Glutamatergic neuron (in vitro differentiated cells): ENCODE results near the gene SETD2. TPM values are rescaled to one million over a fixed set of nuclear protein-coding genes. Genes with fewer than 3 reads are reported as not detected.

ENCODE experiments used
- DNase-seq: peaks from one replicate; pipeline ENCODE4 v3.0.0; 2022
- H3K27ac Mint-ChIP-seq: one replicate; pipeline ENCODE4 v1.8.0; 2020; ENCODE audit warnings: mild to moderate bottlenecking, mixed read lengths, inconsistent platforms; ENCODE audit not compliant: unreplicated experiment
- H3K27me3 Mint-ChIP-seq: one replicate; pipeline ENCODE4 v1.8.0; 2020; ENCODE audit warnings: mild to moderate bottlenecking, moderate library complexity, mixed read lengths, inconsistent platforms; ENCODE audit not compliant: unreplicated experiment
- H3K36me3 Mint-ChIP-seq: one replicate; pipeline ENCODE4 v1.8.0; 2020; ENCODE audit warnings: mild to moderate bottlenecking, mixed read lengths, inconsistent platforms; ENCODE audit not compliant: unreplicated experiment
- H3K4me1 Mint-ChIP-seq: one replicate; pipeline ENCODE4 v1.8.0; 2020; ENCODE audit warnings: mild to moderate bottlenecking, low read depth, mixed read lengths, inconsistent platforms; ENCODE audit not compliant: unreplicated experiment
- H3K4me3 Mint-ChIP-seq: one replicate; pipeline ENCODE4 v1.8.0; 2020; ENCODE audit warnings: mild to moderate bottlenecking, mixed read lengths, inconsistent platforms; ENCODE audit not compliant: unreplicated experiment
- H3K9me3 Mint-ChIP-seq: one replicate; pipeline ENCODE4 v1.8.0; 2020; ENCODE audit warnings: mild to moderate bottlenecking, moderate library complexity, mixed read lengths, inconsistent platforms; ENCODE audit not compliant: unreplicated experiment
- total RNA-seq: library from RNA; stranded (reverse); fragmentation: NEBNext Ultra II Directional; extraction: Animal tissue kit (Norgen Biotek cat#: 25700); gene quantifications from one replicate; pipeline ENCODE4 v1.2.1, GENCODE V29; 2021; ENCODE audit not compliant: unreplicated experiment
- TF ChIP-seq, protein P1 (sequence below): fragments of 200-600 bp; sonication (generic); IDR thresholded peaks from one replicate; pipeline ENCODE4 v1.5.0; 2021; ENCODE audit not compliant: partially characterized antibody, unreplicated experiment

Gene SETD2
- total RNA-seq, 1 donor from 2014 or later, result 59.1 TPM

DNA sequence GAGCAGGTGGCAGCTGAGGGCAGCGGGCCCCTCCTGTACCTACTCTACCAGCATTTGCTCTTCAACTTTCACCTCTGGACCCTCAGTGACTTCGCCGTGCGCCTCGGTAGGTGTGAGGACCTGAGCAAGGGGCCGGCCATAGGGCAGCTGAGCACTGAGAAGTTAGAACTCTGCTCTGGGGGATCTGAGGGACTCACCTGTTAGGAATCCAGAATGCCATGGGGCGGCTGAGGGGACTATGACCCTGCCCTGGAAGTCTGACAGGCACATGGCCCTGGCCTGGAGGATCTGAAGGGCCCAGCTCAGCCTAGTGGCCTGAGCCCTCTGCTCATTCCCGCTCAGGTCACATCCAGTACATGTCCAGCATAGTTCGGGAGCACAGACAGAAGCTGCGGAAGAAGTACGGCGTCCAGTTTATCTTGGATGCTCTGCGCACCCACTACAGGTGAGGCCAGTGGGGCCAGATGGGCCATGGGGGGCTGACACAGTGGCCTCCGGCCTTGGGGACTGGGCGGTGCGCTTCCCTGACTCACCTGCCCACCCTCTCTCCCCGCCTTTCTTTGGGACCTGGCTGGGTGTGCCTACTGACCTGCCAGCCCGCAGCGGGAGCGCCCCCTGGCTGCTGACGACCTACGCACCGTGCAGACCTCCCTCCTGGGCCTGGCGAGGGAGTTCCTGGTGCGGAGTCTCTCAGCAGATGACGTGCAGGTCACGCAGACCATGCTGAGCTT, 165.6 kb downstream of the SETD2 start:
- H3K4me3 Mint-ChIP-seq, result no peak overlapping the region

GRCh38 chr3:46997453-46998091, 166.3 kb downstream of the SETD2 start:
- Mint-ChIP-seq H3K9me3 (peaks cover 2% of the 10 kb centered on the region), H3K27ac (no peak overlapping the region), H3K4me3 (no peak overlapping the region), H3K4me1 (peaks cover 6% of the 10 kb centered on the region), H3K36me3 (no peaks in the 10 kb centered on the region), H3K27me3 (peaks cover 4% of the 10 kb centered on the region)
- TF ChIP-seq, protein P1, sequence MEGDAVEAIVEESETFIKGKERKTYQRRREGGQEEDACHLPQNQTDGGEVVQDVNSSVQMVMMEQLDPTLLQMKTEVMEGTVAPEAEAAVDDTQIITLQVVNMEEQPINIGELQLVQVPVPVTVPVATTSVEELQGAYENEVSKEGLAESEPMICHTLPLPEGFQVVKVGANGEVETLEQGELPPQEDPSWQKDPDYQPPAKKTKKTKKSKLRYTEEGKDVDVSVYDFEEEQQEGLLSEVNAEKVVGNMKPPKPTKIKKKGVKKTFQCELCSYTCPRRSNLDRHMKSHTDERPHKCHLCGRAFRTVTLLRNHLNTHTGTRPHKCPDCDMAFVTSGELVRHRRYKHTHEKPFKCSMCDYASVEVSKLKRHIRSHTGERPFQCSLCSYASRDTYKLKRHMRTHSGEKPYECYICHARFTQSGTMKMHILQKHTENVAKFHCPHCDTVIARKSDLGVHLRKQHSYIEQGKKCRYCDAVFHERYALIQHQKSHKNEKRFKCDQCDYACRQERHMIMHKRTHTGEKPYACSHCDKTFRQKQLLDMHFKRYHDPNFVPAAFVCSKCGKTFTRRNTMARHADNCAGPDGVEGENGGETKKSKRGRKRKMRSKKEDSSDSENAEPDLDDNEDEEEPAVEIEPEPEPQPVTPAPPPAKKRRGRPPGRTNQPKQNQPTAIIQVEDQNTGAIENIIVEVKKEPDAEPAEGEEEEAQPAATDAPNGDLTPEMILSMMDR, result no peak
- peak; percentile 10 for DNase-seq

More for the DNA sequence above, 165.6 kb downstream of the SETD2 start:
- Mint-ChIP-seq H3K4me1 (peaks cover 6% of the 10 kb centered on the region), H3K27ac (no peak overlapping the region), H3K27me3 (peaks cover 4% of the 10 kb centered on the region), H3K9me3 (peaks cover 2% of the 10 kb centered on the region), H3K36me3 (no peaks in the 10 kb centered on the region)
- DNase-seq, result peak; percentile 82
- TF ChIP-seq, protein P1, result peak; percentile 70

DNA sequence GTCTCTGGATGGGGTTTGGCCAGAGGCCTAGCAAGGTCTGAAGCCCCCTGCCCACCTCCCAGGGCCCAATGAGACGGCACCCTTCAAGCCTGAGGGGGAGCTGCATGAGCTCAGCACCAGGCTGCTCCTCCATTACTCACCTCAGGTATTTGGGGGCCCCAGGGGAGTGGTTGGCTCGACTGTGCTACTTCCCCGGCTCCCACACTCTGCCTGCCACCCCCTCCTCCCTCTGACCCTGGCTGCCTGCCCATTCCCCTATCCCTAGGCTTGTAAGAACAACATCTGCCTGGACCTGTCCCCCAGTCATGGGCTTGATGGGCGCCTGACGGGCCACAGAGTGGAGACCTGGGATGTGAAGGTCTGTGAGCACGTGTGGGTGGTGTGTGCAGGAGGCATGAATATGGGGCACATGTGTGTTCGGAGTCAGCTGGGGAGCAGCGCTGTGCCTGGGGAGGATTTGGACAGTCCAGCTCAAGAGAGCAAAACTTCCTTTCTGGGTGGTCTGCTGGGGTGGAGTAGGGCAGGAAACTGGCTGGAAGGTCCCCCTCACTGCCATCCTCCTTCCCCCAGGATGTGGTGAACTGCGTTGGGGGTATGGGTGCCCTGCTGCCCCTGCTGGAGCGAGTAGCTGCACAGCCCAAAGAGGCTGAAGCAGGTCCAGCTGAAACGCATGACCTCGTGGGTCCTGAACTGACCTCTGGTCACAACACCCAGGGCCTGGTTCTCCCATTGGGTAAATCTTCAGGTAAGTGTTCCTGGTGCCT, 167.0 kb downstream of the SETD2 start:
- TF ChIP-seq, protein P1, result no peak

DNA sequence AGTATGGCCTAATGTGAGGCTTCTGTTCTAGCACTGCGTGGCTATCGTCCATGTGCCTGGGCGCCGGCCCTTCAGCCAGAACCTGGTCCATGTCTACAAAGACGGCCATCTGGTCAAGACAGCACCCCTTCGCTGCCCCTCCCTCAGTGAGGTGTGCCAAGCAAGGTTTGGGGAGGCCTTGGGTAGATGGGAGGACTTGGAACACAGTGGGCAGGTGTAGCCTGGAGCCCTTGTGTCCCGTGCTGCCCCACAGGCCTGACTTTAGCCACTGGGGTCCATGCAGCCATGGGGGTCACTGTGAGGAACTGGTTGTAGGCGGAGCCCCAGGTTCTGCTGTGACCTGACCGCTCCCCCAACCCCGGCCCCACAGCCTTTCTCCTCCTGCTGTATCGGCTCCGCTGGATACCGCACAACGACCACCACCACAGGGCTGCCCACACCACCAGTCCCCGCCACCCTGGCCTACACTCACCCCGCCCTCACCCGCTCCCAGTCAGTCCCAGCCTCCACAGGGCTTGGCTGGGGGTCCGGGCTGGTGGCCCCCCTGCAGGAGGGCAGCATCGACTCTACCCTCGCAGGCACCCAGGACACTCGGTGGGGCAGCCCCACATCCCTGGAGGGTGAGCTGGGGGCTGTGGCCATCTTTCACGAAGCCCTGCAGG, 167.9 kb downstream of the SETD2 start:
- H3K4me1 Mint-ChIP-seq, result peaks cover 6% of the 10 kb centered on the region
- no peak overlapping the region for H3K4me3 Mint-ChIP-seq
- peaks cover 4% of the 10 kb centered on the region for H3K27me3 Mint-ChIP-seq
- no peak for DNase-seq
- no peak overlapping the region for H3K27ac Mint-ChIP-seq
- H3K9me3 Mint-ChIP-seq, result no peaks in the 10 kb centered on the region
- H3K36me3 Mint-ChIP-seq, result no peaks in the 10 kb centered on the region
- TF ChIP-seq, protein P1, result no peak

More for the DNA sequence above, 167.0 kb downstream of the SETD2 start:
- H3K4me1 Mint-ChIP-seq, result peaks cover 6% of the 10 kb centered on the region
- H3K4me3 Mint-ChIP-seq, result no peak overlapping the region
- H3K27ac Mint-ChIP-seq, result no peak overlapping the region
- peaks cover 2% of the 10 kb centered on the region for H3K9me3 Mint-ChIP-seq
- H3K36me3 Mint-ChIP-seq, result no peaks in the 10 kb centered on the region
- peaks cover 4% of the 10 kb centered on the region for H3K27me3 Mint-ChIP-seq
- DNase-seq, result no peak
